MM.1S (cell line): ENCODE measurements around the gene RAPGEF6.

Experiments used
- EZH2phosphoT487 ChIP-seq: fragments of 300-600 bp; sonication (generic); IDR thresholded peaks from 2 replicates; pipeline ENCODE4 v1.6.1; 2018; ENCODE audit warnings: antibody characterized with exemption, low read length
- TF ChIP-seq, protein P1 (sequence below): fragments of 300-600 bp; sonication (generic); IDR thresholded peaks from 2 replicates; pipeline ENCODE4 v1.5.1; 2016; ENCODE audit warnings: antibody characterized with exemption, low read length, mixed read lengths

GRCh38 chr5:131682175-131682574, 47.1 kb upstream of the RAPGEF6 start:
- TF ChIP-seq, protein P1, sequence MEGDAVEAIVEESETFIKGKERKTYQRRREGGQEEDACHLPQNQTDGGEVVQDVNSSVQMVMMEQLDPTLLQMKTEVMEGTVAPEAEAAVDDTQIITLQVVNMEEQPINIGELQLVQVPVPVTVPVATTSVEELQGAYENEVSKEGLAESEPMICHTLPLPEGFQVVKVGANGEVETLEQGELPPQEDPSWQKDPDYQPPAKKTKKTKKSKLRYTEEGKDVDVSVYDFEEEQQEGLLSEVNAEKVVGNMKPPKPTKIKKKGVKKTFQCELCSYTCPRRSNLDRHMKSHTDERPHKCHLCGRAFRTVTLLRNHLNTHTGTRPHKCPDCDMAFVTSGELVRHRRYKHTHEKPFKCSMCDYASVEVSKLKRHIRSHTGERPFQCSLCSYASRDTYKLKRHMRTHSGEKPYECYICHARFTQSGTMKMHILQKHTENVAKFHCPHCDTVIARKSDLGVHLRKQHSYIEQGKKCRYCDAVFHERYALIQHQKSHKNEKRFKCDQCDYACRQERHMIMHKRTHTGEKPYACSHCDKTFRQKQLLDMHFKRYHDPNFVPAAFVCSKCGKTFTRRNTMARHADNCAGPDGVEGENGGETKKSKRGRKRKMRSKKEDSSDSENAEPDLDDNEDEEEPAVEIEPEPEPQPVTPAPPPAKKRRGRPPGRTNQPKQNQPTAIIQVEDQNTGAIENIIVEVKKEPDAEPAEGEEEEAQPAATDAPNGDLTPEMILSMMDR: no peak
- TF ChIP-seq EZH2phosphoT487: no peak
